Upper lobe of left lung (tissue), 4 donors: Measurements from ENCODE around the gene CLMP.

Source experiments
- EP300 ChIP-seq, 4 donors: sonication (generic); formaldehyde crosslinking; IDR thresholded peaks; one replicate each; pipeline ENCODE4 v1.5.1; 2017; ENCODE audit warnings: antibody characterized with exemption in 4 of 4, control low read depth in 2 of 4
- POLR2A ChIP-seq, 4 donors: fragments of 450-650 bp; IDR thresholded peaks; one replicate each; pipeline ENCODE4 v1.5.1; 2016 to 2017; ENCODE audit warnings: antibody characterized with exemption in 4 of 4, mild to moderate bottlenecking in 2 of 4
- TF ChIP-seq, protein P1 (sequence below), 6 experiments: fragments of 450-650 bp in 4 of 6; fragments of 200-600 bp in 2 of 6; sonication (generic) in 2 of 6; IDR thresholded peaks; one replicate each; pipeline ENCODE4 v1.5.1; 2016 to 2019; ENCODE audit warnings: antibody characterized with exemption in 6 of 6

DNA sequence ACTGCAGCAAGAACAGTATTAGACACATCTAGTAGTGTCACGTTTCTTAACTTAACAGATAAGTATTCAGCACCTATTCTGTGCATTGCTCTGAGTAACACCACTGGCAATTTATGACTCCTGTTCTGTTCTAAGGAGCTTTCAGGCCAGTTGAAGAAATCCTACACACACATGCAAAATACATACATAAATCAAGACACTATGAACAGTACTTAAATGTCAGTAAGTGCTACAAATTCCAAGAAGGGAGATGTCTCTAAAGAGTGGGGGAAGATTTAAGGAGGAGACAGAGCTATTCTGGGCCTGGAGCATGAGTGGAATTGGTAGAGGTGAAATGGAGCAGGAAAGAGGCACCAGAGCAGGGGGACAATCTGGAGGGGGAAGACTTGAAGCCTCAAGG is 46.2 kb upstream of the CLMP start:
- TF ChIP-seq, protein P1, sequence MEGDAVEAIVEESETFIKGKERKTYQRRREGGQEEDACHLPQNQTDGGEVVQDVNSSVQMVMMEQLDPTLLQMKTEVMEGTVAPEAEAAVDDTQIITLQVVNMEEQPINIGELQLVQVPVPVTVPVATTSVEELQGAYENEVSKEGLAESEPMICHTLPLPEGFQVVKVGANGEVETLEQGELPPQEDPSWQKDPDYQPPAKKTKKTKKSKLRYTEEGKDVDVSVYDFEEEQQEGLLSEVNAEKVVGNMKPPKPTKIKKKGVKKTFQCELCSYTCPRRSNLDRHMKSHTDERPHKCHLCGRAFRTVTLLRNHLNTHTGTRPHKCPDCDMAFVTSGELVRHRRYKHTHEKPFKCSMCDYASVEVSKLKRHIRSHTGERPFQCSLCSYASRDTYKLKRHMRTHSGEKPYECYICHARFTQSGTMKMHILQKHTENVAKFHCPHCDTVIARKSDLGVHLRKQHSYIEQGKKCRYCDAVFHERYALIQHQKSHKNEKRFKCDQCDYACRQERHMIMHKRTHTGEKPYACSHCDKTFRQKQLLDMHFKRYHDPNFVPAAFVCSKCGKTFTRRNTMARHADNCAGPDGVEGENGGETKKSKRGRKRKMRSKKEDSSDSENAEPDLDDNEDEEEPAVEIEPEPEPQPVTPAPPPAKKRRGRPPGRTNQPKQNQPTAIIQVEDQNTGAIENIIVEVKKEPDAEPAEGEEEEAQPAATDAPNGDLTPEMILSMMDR (IDR thresholded peaks at IDR 0.05), result no peak
- TF ChIP-seq POLR2A (IDR thresholded peaks at IDR 0.05), result no peak
- no peak for TF ChIP-seq EP300 (IDR thresholded peaks at IDR 0.05)
